C4-2B (cell line): ENCODE data around the gene NEUROG3.

Experiments used
- CTCF ChIP-seq: fragments of 450-650 bp; conservative IDR thresholded peaks from 2 replicates; pipeline ENCODE4 v1.5.1; 2017; ENCODE audit warnings: mild to moderate bottlenecking
- ZFX ChIP-seq: fragments of 450-650 bp; IDR thresholded peaks from 2 replicates; pipeline ENCODE4 v1.6.1; 2017

- no peak for TF ChIP-seq CTCF
- TF ChIP-seq ZFX, result no peak
Observed at GRCh38 chr10:69567920-69568319, 5.3 kb downstream of the NEUROG3 start.
